Lung (tissue), 12 donors: ENCODE data around the gene HIPK2. TPM values are rescaled to one million over a fixed set of nuclear protein-coding genes. Genes with fewer than 3 reads are reported as not detected.

Source experiments
- ATAC-seq: fragments of 200-7000 bp; cut with Tn5 transposase; one replicate; pipeline ENCODE4 v1.9.1; 2020; ENCODE audit warnings: moderate number of reproducible peaks; ENCODE audit not compliant: insufficient read depth, low FRiP score
- DNase-seq, 3 donors: peaks; one replicate each; pipeline ENCODE4 v3.0.0-alpha.2; 2013 to 2017
- H3K27ac ChIP-seq, 2 donors: one replicate each; pipeline ENCODE4 v1.5.1; 2013; ENCODE audit warnings: mild to moderate bottlenecking in 2 of 2, moderate library complexity in 2 of 2, control low read depth in 1 of 2, inconsistent platforms in 1 of 2, low read depth in 1 of 2, low read length in 1 of 2
- H3K27me3 ChIP-seq, 3 donors: one replicate each; pipeline ENCODE4 v1.5.1; 2013; ENCODE audit warnings: low read length in 2 of 3; ENCODE audit not compliant: control insufficient read depth in 3 of 3, insufficient read depth in 3 of 3
- H3K36me3 ChIP-seq, 4 donors: one replicate each; pipeline ENCODE4 v1.5.1; 2013; ENCODE audit warnings: low read length in 4 of 4, mild to moderate bottlenecking in 1 of 4, moderate library complexity in 1 of 4; ENCODE audit not compliant: control insufficient read depth in 4 of 4, insufficient read depth in 4 of 4
- H3K4me1 ChIP-seq, 5 donors: one replicate each; pipeline ENCODE4 v1.5.1; 2013; ENCODE audit warnings: low read length in 5 of 5, mild to moderate bottlenecking in 2 of 5, moderate library complexity in 1 of 5; ENCODE audit not compliant: control insufficient read depth in 5 of 5, insufficient read depth in 5 of 5
- H3K4me3 ChIP-seq: one replicate; pipeline ENCODE4 v1.5.1; 2013; ENCODE audit warnings: mild to moderate bottlenecking, control low read depth, moderate library complexity
- H3K9ac ChIP-seq, 2 donors: one replicate each; pipeline ENCODE4 v1.5.1; 2013; ENCODE audit warnings: low read length in 2 of 2, control low read depth in 1 of 2; ENCODE audit not compliant: insufficient read depth in 1 of 2
- H3K9me3 ChIP-seq, 4 donors: one replicate each; pipeline ENCODE4 v1.5.1; 2013; ENCODE audit warnings: low read length in 3 of 4, mild to moderate bottlenecking in 1 of 4, moderate library complexity in 1 of 4; ENCODE audit not compliant: control insufficient read depth in 4 of 4, insufficient read depth in 3 of 4
- WGBS, 2 donors: extraction: QIAGEN DNeasy Blood & Tissue Kit; methylation state at CpG; one replicate each; pipeline ENCODE4 v1.1.7; 2013; 5-methylcytosine and 5-hydroxymethylcytosine counted together
- polyA plus RNA-seq, 2 donors: library from polyadenylated mRNA; stranded (reverse); fragments of 200-250 nt; gene quantifications; one replicate each; pipeline ENCODE4 v1.2.1, GENCODE V29; 2013
- total RNA-seq, 2 donors: library from RNA; depleted of rRNA in 1 of 2; stranded (reverse); fragments of >200 nt in 1 of 2; gene quantifications; one replicate each; pipeline ENCODE4 v1.2.1, GENCODE V29; 2014 to 2021
- TF ChIP-seq, protein P1 (sequence below): IDR thresholded peaks from 2 replicates; pipeline ENCODE4 v1.5.1; 2012; ENCODE audit warnings: mild to moderate bottlenecking; ENCODE audit errors: control extremely low read depth, extremely low read depth
- donor health status: control.
- donor health status: control.
- donor health status: Bipolar disorder and iron deficiency.
- donor health status: healthy.
- donor health status: DM: yes; HTN: yes; CAD: no.

The HIPK2 gene
- total and polyA plus RNA-seq, 4 donors = 8.7 to 65.1 (median 18.3) TPM

DNA sequence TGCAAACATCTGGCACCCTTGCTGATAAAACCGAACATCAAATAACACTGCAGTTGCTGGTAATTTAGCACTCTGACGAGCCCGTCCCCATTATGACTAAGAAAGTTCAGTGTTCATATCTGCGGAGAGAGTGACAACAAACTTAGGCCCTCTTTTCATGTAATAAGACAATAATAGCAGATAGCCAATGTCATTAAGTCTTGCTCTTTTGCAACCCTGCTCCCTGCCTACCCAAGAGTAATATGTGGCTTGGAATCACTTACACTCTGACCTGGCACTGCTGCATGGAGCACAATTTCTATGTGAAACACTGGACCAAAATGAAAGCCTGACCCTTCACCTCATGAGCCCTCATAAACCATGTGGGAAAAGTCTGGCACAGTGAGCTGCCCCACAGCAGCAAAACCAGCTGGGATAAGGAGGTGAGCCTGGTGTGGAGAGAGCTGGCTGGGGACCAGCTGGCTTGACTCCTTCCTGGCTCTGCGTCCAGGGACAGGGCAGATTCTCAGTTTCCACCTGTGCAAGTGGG is 86.5 kb downstream of the HIPK2 start:
- TF ChIP-seq, protein P1, sequence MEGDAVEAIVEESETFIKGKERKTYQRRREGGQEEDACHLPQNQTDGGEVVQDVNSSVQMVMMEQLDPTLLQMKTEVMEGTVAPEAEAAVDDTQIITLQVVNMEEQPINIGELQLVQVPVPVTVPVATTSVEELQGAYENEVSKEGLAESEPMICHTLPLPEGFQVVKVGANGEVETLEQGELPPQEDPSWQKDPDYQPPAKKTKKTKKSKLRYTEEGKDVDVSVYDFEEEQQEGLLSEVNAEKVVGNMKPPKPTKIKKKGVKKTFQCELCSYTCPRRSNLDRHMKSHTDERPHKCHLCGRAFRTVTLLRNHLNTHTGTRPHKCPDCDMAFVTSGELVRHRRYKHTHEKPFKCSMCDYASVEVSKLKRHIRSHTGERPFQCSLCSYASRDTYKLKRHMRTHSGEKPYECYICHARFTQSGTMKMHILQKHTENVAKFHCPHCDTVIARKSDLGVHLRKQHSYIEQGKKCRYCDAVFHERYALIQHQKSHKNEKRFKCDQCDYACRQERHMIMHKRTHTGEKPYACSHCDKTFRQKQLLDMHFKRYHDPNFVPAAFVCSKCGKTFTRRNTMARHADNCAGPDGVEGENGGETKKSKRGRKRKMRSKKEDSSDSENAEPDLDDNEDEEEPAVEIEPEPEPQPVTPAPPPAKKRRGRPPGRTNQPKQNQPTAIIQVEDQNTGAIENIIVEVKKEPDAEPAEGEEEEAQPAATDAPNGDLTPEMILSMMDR = no peak
- Histone ChIP-seq H3K4me1 (peaks cover 0 to 23% (median 2%) of the 10 kb centered on the region in 5 donors), H3K36me3 (peaks cover 4 to 12% (median 11%) of the 10 kb centered on the region in 4 donors), H3K27me3 (no peaks in the 10 kb centered on the region), H3K9me3 (no peaks in the 10 kb centered on the region), H3K27ac (peak overlapping the region in 1 of 2 donors; percentile 88), H3K9ac (no peak overlapping the region), H3K4me3 (no peak overlapping the region)
- WGBS, 2 donors = 74 to 90% methylated on average over 5 of the region's 5 CpGs
- ATAC-seq (no peak), DNase-seq (no peak)

DNA sequence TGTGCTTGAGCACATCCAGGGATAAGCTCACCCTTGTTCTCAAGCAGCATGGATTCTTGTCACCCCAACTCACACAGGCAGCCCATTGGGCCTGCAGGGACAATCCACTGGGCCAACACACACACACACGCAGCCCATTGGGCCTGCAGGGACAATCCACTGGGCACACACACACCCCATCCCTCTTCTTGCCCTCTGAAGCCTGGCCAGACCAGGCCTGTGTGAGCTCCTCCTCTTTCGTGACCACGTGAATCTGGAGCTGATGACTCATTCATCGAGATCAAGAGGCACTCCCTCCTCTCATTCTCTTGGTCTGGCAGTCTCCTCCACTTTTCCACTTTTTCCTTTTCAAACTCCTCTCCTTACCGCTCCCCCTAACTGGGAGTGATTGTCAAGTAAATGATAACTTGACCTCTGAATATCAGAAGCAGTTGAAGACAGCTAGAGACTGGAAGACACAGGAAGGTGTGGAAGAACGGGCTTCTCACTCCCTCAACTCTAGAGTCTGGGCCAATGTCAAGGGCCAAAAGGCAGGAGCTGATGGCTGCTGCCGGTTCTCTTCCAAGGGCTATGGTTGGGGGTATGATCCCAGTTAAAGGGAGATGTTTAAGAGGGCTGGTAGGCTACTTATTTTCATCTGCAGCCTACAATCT is 89.7 kb downstream of the HIPK2 start:
- Histone ChIP-seq H3K9me3 (peaks cover 0 to 5% (median 2%) of the 10 kb centered on the region in 4 donors), H3K27me3 (no peaks in the 10 kb centered on the region), H3K36me3 (peaks cover 4 to 12% (median 8%) of the 10 kb centered on the region in 4 donors), H3K4me3 (no peak overlapping the region), H3K9ac (no peak overlapping the region), H3K4me1 (peaks cover 4 to 22% (median 9%) of the 10 kb centered on the region in 5 donors), H3K27ac (peak overlapping the region in 1 of 2 donors; percentile 57)
- TF ChIP-seq, protein P1 = no peak
- no peak for ATAC-seq
- no peak for DNase-seq
- 82 to 88% methylated on average over 7 of the region's 7 CpGs for WGBS, 2 donors

DNA sequence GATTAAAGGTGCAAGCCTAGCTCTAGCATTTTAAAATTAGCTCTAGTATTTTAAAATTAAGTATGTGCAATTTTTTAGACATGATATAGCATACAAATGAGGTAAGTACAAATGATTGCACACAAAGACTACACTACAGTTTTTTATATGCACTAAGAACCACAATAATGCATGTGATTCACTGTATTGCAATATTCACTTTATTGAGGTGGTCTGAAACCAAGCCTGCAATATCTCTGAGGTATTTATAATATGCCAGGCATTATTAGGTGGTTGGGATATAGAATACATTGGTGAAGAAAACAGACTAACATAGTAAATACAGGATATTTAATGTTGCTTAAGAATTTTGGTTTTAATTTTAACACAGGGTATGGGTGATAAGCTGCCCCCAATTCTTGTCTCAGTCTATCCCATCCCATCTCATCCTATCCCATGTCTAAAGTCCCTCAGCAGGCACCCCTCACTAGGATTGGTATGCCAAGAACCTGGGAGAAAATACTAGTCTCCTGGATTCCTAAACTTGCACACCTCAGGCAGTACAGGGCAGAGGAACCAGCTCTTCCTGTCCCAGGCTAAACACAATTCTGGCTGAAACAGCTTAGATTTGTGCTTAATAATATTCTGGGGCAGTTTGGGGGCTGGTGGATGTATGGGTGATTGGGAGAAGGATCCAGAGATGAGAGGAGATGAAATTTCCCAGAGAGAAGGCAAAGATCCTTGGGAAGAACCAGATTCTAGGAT is 90.4 kb downstream of the HIPK2 start:
- Histone ChIP-seq H3K36me3 (peaks cover 4 to 12% (median 5%) of the 10 kb centered on the region in 4 donors), H3K4me3 (no peak overlapping the region), H3K4me1 (peaks cover 4 to 28% (median 16%) of the 10 kb centered on the region in 5 donors), H3K27ac (no peak overlapping the region), H3K27me3 (no peaks in the 10 kb centered on the region), H3K9ac (no peak overlapping the region), H3K9me3 (peaks cover 0 to 5% (median 2%) of the 10 kb centered on the region in 4 donors)
- DNase-seq = no peak
- ATAC-seq = no peak
- TF ChIP-seq, protein P1 = no peak
